Measurements from ENCODE around the gene GPSM1.

DNA sequence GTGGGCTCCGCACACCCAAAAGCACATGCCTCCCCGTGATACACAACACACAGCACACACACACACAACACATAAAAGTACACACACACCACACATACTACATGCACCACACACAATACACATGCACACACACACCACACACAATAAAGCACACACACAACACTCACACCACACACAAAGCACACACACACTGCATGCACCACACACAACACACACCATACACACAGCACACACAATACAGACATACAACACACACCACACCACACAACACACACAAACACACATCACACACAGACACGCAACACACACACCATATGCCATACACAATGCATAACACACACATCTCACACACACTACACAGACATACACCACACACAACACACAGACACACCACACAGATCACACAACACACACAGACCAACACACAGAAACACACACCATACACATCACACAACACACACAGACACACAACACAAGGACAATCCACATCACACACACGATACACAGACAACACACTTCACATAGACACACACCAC is 20.1 kb upstream of the GPSM1 start:
- TF ChIP-seq, protein P1, sequence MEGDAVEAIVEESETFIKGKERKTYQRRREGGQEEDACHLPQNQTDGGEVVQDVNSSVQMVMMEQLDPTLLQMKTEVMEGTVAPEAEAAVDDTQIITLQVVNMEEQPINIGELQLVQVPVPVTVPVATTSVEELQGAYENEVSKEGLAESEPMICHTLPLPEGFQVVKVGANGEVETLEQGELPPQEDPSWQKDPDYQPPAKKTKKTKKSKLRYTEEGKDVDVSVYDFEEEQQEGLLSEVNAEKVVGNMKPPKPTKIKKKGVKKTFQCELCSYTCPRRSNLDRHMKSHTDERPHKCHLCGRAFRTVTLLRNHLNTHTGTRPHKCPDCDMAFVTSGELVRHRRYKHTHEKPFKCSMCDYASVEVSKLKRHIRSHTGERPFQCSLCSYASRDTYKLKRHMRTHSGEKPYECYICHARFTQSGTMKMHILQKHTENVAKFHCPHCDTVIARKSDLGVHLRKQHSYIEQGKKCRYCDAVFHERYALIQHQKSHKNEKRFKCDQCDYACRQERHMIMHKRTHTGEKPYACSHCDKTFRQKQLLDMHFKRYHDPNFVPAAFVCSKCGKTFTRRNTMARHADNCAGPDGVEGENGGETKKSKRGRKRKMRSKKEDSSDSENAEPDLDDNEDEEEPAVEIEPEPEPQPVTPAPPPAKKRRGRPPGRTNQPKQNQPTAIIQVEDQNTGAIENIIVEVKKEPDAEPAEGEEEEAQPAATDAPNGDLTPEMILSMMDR (IDR thresholded peaks at IDR 0.05), result no peak
- TF ChIP-seq EZH2 (IDR thresholded peaks at IDR 0.05; ENCODE audit: borderline replicate concordance, insufficient read depth, low read depth, low read length, poor library complexity, severe bottlenecking), result no peak

Measured in B cell (primary cell).